Parathyroid adenoma (tissue), 2 donors: ENCODE measurements around the gene POLR2J.
"Not testable (repeated sequence)": the region's sequence is repeated elsewhere in the genome, so short reads cannot be mapped to it uniquely, and the experiment has no call there.

Source experiments
- H2AFZ ChIP-seq: fragments of 300-600 bp; sonication (generic); one replicate; pipeline ENCODE4 v1.7.0; 2017; ENCODE audit warnings: antibody characterized with exemption, mild to moderate bottlenecking
- H3K27ac ChIP-seq: fragments of 300-600 bp; sonication (generic); one replicate; pipeline ENCODE4 v1.7.0; 2017
- H3K27me3 ChIP-seq: fragments of 300-600 bp; sonication (generic); one replicate; pipeline ENCODE4 v1.7.0; 2017; ENCODE audit warnings: low read length; ENCODE audit not compliant: control insufficient read depth, insufficient read depth
- H3K36me3 ChIP-seq: fragments of 300-600 bp; sonication (generic); one replicate; pipeline ENCODE4 v1.7.0; 2017; ENCODE audit warnings: low read length; ENCODE audit not compliant: control insufficient read depth, insufficient read depth
- H3K4me1 ChIP-seq: fragments of 300-600 bp; sonication (generic); one replicate; pipeline ENCODE4 v1.7.0; 2017; ENCODE audit warnings: control low read depth
- H3K4me2 ChIP-seq: fragments of 300-600 bp; sonication (generic); one replicate; pipeline ENCODE4 v1.7.0; 2017; ENCODE audit warnings: low read length
- H3K4me3 ChIP-seq: fragments of 300-600 bp; sonication (generic); one replicate; pipeline ENCODE4 v1.7.0; 2017; ENCODE audit warnings: low read depth, low read length
- H3K79me2 ChIP-seq: fragments of 300-600 bp; sonication (generic); one replicate; pipeline ENCODE4 v1.7.0; 2017; ENCODE audit warnings: control low read depth
- H3K9ac ChIP-seq: fragments of 300-600 bp; sonication (generic); one replicate; pipeline ENCODE4 v1.7.0; 2017; ENCODE audit warnings: mild to moderate bottlenecking
- H3K9me3 ChIP-seq: fragments of 300-600 bp; sonication (generic); one replicate; pipeline ENCODE4 v1.7.0; 2017; ENCODE audit warnings: low read length; ENCODE audit not compliant: control insufficient read depth
- donor health status: primary hyperparathyroidism.

The POLR2J gene

GRCh38 chr7:102512642-102513221 is 34.0 kb upstream of the POLR2J start:
- H3K9ac ChIP-seq, H3K4me3 ChIP-seq: not testable (repeated sequence)

GRCh38 chr7:102511860-102512522 is 33.3 kb upstream of the POLR2J start:
- not testable (repeated sequence) for H3K79me2 ChIP-seq, H3K27me3 ChIP-seq, H3K9ac ChIP-seq, H3K4me1 ChIP-seq, H2AFZ ChIP-seq, H3K9me3 ChIP-seq, H3K36me3 ChIP-seq, H3K27ac ChIP-seq, H3K4me3 ChIP-seq, H3K4me2 ChIP-seq

More at GRCh38 chr7:102512642-102513221, 34.0 kb upstream of the POLR2J start:
- H3K79me2 ChIP-seq, H3K4me1 ChIP-seq, H2AFZ ChIP-seq, H3K36me3 ChIP-seq, H3K27me3 ChIP-seq, H3K9me3 ChIP-seq, H3K4me2 ChIP-seq: not testable (repeated sequence)
- peak overlapping the region; percentile 60 for H3K27ac ChIP-seq

GRCh38 chr7:102510575-102510974 is 31.9 kb upstream of the POLR2J start:
- not testable (repeated sequence) for H3K4me1 ChIP-seq, H3K27ac ChIP-seq, H3K27me3 ChIP-seq

GRCh38 chr7:102507410-102508088 is 28.8 kb upstream of the POLR2J start:
- H3K4me2 ChIP-seq, H3K36me3 ChIP-seq, H3K9me3 ChIP-seq, H3K79me2 ChIP-seq, H3K4me1 ChIP-seq, H3K27ac ChIP-seq, H3K4me3 ChIP-seq, H3K9ac ChIP-seq, H2AFZ ChIP-seq, H3K27me3 ChIP-seq: not testable (repeated sequence)

More at GRCh38 chr7:102510575-102510974, 31.9 kb upstream of the POLR2J start:
- H3K4me2 ChIP-seq, H3K9me3 ChIP-seq, H3K79me2 ChIP-seq, H3K4me3 ChIP-seq, H3K9ac ChIP-seq, H2AFZ ChIP-seq, H3K36me3 ChIP-seq: not testable (repeated sequence)

GRCh38 chr7:102505298-102506185 is 26.8 kb upstream of the POLR2J start:
- H3K79me2 ChIP-seq, H3K9me3 ChIP-seq, H3K4me2 ChIP-seq, H3K9ac ChIP-seq, H2AFZ ChIP-seq, H3K4me1 ChIP-seq, H3K27me3 ChIP-seq, H3K36me3 ChIP-seq, H3K4me3 ChIP-seq, H3K27ac ChIP-seq: not testable (repeated sequence)

- not testable (repeated sequence) for H3K4me3 ChIP-seq, H2AFZ ChIP-seq, H3K9ac ChIP-seq, H3K9me3 ChIP-seq, H3K4me2 ChIP-seq, H3K27ac ChIP-seq, H3K4me1 ChIP-seq, H3K36me3 ChIP-seq, H3K27me3 ChIP-seq, H3K79me2 ChIP-seq
Observed at GRCh38 chr7:102503141-102503540, 24.4 kb upstream of the POLR2J start.

- not testable (repeated sequence) for H3K9me3 ChIP-seq
Observed at GRCh38 chr7:102498321-102498720, 19.6 kb upstream of the POLR2J start.

GRCh38 chr7:102497308-102497707 is 18.6 kb upstream of the POLR2J start:
- not testable (repeated sequence) for H3K4me2 ChIP-seq, H3K79me2 ChIP-seq, H3K9ac ChIP-seq, H3K27me3 ChIP-seq, H3K4me3 ChIP-seq, H2AFZ ChIP-seq, H3K36me3 ChIP-seq, H3K9me3 ChIP-seq, H3K4me1 ChIP-seq, H3K27ac ChIP-seq

More at GRCh38 chr7:102498321-102498720, 19.6 kb upstream of the POLR2J start:
- H3K4me2 ChIP-seq, H2AFZ ChIP-seq, H3K4me1 ChIP-seq, H3K9ac ChIP-seq, H3K79me2 ChIP-seq, H3K27me3 ChIP-seq, H3K27ac ChIP-seq, H3K36me3 ChIP-seq, H3K4me3 ChIP-seq: not testable (repeated sequence)

GRCh38 chr7:102496861-102497260 is 18.1 kb upstream of the POLR2J start:
- H3K27ac ChIP-seq, H3K9me3 ChIP-seq, H3K4me2 ChIP-seq, H3K4me1 ChIP-seq, H3K36me3 ChIP-seq, H3K79me2 ChIP-seq, H3K27me3 ChIP-seq, H3K4me3 ChIP-seq, H3K9ac ChIP-seq: not testable (repeated sequence)
- H2AFZ ChIP-seq: peak overlapping the region; percentile 58

GRCh38 chr7:102494473-102495149 is 15.9 kb upstream of the POLR2J start:
- not testable (repeated sequence) for H3K27ac ChIP-seq, H2AFZ ChIP-seq, H3K4me1 ChIP-seq, H3K9ac ChIP-seq, H3K27me3 ChIP-seq, H3K79me2 ChIP-seq, H3K9me3 ChIP-seq, H3K36me3 ChIP-seq, H3K4me3 ChIP-seq, H3K4me2 ChIP-seq
